Stomach (tissue), 9 donors: ENCODE results near the gene FNDC8. TPM values are rescaled to one million over a fixed set of nuclear protein-coding genes. Genes with fewer than 3 reads are reported as not detected.

Experiments
- DNase-seq, 2 donors: peaks; one replicate each; pipeline versions ENCODE4 v3.0.0 to v3.0.0-alpha.2; 2013 to 2019
- H3K27ac ChIP-seq, 5 donors: fragments of 200-600 bp in 4 of 5; sonication (generic) in 4 of 5; one replicate each; pipeline ENCODE4 v1.5.1; 2013 to 2019; ENCODE audit warnings: mild to moderate bottlenecking in 1 of 5, moderate library complexity in 1 of 5
- H3K27me3 ChIP-seq, 3 donors: fragments of 200-600 bp; sonication (generic); one replicate each; pipeline ENCODE4 v1.5.1; 2017 to 2019; ENCODE audit warnings: mixed run types in 1 of 3
- H3K36me3 ChIP-seq, 4 donors: fragments of 200-600 bp; sonication (generic); 1 replicate in 3 of 4; 2 replicates in 1 of 4; pipeline ENCODE4 v1.5.1; 2016 to 2019
- H3K4me1 ChIP-seq, 4 donors: fragments of 200-600 bp; sonication (generic); one replicate each; pipeline ENCODE4 v1.5.1; 2016 to 2019
- H3K4me3 ChIP-seq, 4 donors: fragments of 200-600 bp; sonication (generic) in 3 of 4; one replicate each; pipeline ENCODE4 v1.5.1; 2016 to 2019; ENCODE audit warnings: mild to moderate bottlenecking in 1 of 4
- H3K9me3 ChIP-seq, 4 donors: fragments of 200-600 bp; sonication (generic); one replicate each; pipeline ENCODE4 v1.5.1; 2016 to 2019
- EP300 ChIP-seq: sonication (generic); formaldehyde crosslinking; IDR thresholded peaks from one replicate; pipeline ENCODE4 v1.6.1; 2017; ENCODE audit warnings: antibody characterized with exemption
- POLR2A ChIP-seq, 4 donors: fragments of 450-650 bp; IDR thresholded peaks; one replicate each; pipeline ENCODE4 v1.6.1; 2016; ENCODE audit warnings: antibody characterized with exemption in 4 of 4, control low read depth in 2 of 4, mild to moderate bottlenecking in 1 of 4, moderate library complexity in 1 of 4
- POLR2AphosphoS5 ChIP-seq, 3 donors: sonication (generic); formaldehyde crosslinking; IDR thresholded peaks; one replicate each; pipeline ENCODE4 v1.6.1; 2016; ENCODE audit warnings: antibody characterized with exemption in 3 of 3
- whole genome bisulfite sequencing, 5 donors: extraction: QIAGEN DNeasy Blood & Tissue Kit in 3 of 5; methylation state at CpG; one replicate each; pipeline versions ENCODE4 v1.1.5 to v1.1.7; 2013 to 2018; 5-methylcytosine and 5-hydroxymethylcytosine counted together
- intact Hi-C: fragments of 100-400 bp; cut with DNase I; formaldehyde crosslinking; loops from one replicate; pipeline ENCODE4 v1.15.1; 2023; ENCODE audit warnings: low total_unique reads
- polyA plus RNA-seq, 3 donors: library from polyadenylated mRNA; stranded (reverse); fragments of 200-250 nt; gene quantifications; one replicate each; pipeline ENCODE4 v1.2.3, GENCODE V29; 2013
- total RNA-seq, 5 donors: library from RNA; depleted of rRNA; stranded (reverse); fragments of >200 nt; gene quantifications; one replicate each; pipeline versions ENCODE4 v1.1.0 to v1.2.3, GENCODE V29; 2014 to 2016
- TF ChIP-seq, protein P1 (sequence below), 7 experiments: fragments of 450-650 bp in 4 of 7; fragments of 200-600 bp in 3 of 7; sonication (generic) in 3 of 7; IDR thresholded peaks; one replicate each; pipeline ENCODE4 v1.5.1; 2016 to 2019; ENCODE audit warnings: antibody characterized with exemption in 7 of 7, control low read depth in 2 of 7, mild to moderate bottlenecking in 1 of 7
- donor health status: healthy with polysubstance abuse.
- donor health status: Bipolar disorder and iron deficiency.
- donor health status: healthy.

The FNDC8 gene
- total and polyA plus RNA-seq, 8 donors = not detected

DNA sequence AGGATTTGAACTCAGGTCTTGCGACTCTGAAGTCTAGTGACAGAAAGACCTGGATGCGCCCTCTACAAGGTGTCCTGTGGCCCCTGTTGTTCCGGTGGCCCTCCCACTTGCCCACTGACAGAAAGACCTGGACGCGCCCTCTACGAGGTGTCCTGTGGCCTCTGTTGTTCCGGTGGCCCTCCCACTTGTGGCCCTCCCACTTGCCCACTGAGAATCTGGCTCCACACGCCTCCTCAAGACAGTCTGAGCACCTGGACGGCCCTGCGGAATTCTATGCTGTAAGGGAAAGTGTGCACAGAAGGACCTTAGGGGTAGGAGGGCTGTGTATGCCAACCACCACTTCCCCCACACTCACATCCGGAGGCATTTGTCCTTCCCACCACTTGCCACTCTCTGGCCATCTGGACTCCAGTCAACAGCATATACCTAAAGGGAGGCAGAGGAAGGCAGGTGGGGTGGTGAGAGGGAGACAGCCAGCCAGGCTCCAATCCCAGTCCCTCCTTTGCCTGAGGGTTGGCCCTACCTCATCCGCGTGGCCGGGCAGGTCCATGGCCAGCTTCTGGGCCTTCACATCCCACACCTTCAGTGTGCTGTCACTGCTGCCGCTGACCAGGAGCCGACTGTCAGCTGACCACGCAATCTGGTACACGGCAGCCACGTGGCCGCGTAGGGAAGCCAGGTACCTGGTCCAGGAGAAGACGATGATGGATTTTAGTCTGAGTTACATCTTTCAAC, 11.6 kb downstream of the FNDC8 start:
- H3K4me3 ChIP-seq = no peak overlapping the region
- no peak overlapping the region for H3K27ac ChIP-seq
- intact Hi-C loops = no loop called here
- WGBS, 5 donors = 92 to 97% (median 95%) methylated on average over 14 to 22 of the region's 22 CpGs
- TF ChIP-seq POLR2AphosphoS5 (IDR thresholded peaks at IDR 0.05) = no peak
- TF ChIP-seq EP300 = no peak
- TF ChIP-seq, protein P1, sequence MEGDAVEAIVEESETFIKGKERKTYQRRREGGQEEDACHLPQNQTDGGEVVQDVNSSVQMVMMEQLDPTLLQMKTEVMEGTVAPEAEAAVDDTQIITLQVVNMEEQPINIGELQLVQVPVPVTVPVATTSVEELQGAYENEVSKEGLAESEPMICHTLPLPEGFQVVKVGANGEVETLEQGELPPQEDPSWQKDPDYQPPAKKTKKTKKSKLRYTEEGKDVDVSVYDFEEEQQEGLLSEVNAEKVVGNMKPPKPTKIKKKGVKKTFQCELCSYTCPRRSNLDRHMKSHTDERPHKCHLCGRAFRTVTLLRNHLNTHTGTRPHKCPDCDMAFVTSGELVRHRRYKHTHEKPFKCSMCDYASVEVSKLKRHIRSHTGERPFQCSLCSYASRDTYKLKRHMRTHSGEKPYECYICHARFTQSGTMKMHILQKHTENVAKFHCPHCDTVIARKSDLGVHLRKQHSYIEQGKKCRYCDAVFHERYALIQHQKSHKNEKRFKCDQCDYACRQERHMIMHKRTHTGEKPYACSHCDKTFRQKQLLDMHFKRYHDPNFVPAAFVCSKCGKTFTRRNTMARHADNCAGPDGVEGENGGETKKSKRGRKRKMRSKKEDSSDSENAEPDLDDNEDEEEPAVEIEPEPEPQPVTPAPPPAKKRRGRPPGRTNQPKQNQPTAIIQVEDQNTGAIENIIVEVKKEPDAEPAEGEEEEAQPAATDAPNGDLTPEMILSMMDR (IDR thresholded peaks at IDR 0.05) = no peak
- no peak for TF ChIP-seq POLR2A (IDR thresholded peaks at IDR 0.05)
- H3K4me1 ChIP-seq = no peaks in the 10 kb centered on the region
- H3K9me3 ChIP-seq = no peaks in the 10 kb centered on the region
- DNase-seq = no peak
- no peaks in the 10 kb centered on the region for H3K27me3 ChIP-seq
- peaks cover 61 to 74% (median 73%) of the 10 kb centered on the region in 4 donors for H3K36me3 ChIP-seq

DNA sequence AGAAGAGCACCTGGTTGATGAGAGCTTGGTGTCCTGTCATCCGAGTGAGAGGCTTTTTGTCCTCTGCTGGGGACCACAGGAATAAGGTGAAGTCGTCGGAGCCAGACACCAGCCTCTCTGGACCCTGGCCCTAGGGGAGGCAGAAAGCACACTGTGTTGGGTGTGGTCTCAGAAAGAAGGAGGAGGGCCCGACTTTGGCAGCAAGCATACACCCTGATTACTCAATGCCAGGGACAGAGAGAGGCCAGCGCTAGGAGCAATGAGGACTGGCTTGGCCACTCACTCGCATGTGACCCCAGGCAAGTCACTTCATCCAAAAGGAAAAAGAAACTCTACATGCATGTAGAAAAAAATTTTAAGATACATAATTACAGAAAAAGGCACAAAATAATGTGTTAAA, 13.9 kb downstream of the FNDC8 start:
- intact Hi-C loops = no loop called here
- H3K9me3 ChIP-seq = no peaks in the 10 kb centered on the region
- no peaks in the 10 kb centered on the region for H3K27me3 ChIP-seq
- peaks cover 0 to 4% (median 0%) of the 10 kb centered on the region in 4 donors for H3K4me1 ChIP-seq
- DNase-seq = no peak
- H3K36me3 ChIP-seq = peaks cover 61 to 94% (median 91%) of the 10 kb centered on the region in 4 donors
- 79 to 86% (median 82%) methylated on average over 6 of the region's 6 CpGs for WGBS, 5 donors
- no peak overlapping the region for H3K27ac ChIP-seq
- H3K4me3 ChIP-seq = no peak overlapping the region
- no peak for TF ChIP-seq EP300
- no peak for TF ChIP-seq POLR2A (IDR thresholded peaks at IDR 0.05)
- TF ChIP-seq POLR2AphosphoS5 (IDR thresholded peaks at IDR 0.05) = no peak
- TF ChIP-seq, protein P1 (IDR thresholded peaks at IDR 0.05) = no peak

DNA sequence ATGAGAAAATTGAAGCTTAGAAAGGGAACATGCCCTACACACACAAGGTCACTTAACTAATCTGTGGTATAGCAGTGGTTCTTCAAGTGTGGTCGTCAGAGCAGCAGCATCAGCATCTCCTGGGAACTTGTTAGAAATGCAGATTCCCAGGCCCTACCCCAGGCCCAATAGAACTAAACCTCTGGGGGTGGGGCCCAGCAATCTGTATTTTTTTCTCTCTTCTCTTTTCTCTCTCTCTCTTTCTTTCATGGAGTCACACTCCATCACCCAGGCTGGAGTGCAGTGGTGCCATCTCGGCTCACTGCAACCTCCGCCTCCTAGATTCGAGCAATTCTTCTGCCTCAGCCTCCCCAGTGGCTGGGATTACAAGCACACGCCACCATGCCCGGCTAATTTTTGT, 16.8 kb downstream of the FNDC8 start:
- TF ChIP-seq POLR2AphosphoS5 (IDR thresholded peaks at IDR 0.05) = no peak
- no peak for TF ChIP-seq EP300
- no peak for TF ChIP-seq POLR2A (IDR thresholded peaks at IDR 0.05)
- TF ChIP-seq, protein P1 (IDR thresholded peaks at IDR 0.05) = no peak
- peaks cover 39 to 68% (median 65%) of the 10 kb centered on the region in 4 donors for H3K36me3 ChIP-seq
- H3K27me3 ChIP-seq = no peaks in the 10 kb centered on the region
- WGBS, 5 donors = 94 to 98% (median 95%) methylated on average over 6 of the region's 6 CpGs
- no peaks in the 10 kb centered on the region for H3K9me3 ChIP-seq
- no peak overlapping the region for H3K4me3 ChIP-seq
- peaks cover 10 to 20% (median 18%) of the 10 kb centered on the region in 4 donors for H3K4me1 ChIP-seq
- intact Hi-C loops = no loop called here
- DNase-seq = no peak
- H3K27ac ChIP-seq = no peak overlapping the region

DNA sequence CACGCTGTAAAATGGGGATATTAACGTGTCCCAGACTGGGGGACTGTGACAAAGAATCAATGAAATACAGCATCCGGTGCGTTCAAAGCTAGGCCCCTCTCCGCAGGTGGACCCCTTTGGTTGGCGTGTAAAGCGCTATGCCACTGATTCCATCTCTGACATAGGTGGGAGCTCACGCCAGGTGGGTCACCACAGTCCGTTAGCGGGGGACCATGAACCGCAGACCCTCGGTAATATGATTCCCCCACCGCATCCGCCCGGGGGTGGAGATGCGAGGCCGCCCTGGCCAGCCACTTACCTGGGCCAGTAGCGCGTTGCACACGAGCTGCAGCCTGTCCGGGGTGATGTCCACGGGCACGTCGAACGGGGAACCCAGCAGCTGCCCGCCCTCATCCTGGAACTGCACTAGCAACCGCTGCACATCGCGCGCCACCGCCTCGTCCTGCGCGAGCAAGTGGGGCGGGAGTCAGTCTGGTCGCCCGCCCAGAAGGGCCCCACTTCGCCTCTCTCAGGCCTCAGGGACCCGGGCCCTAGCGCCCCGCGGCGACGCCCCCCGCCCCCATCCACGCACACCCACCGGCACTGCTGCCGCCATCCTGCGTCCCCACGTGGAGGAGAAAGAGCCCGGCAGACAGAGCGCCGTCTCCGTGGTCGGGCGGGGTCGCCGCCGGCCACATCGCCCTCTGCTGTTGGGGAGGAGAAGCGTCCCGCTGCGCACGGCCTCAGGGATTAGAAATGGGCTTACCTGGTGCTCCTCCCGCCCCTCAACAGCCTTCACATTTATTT, 20.5 kb downstream of the FNDC8 start, which contains the start of gene NLE1:
TSS of gene NLE1 (minus strand) at position 623 of the 786 bp plus-strand sequence. CDS start at position 595, 28 bp downstream.
- peak within 1 kb of the TSS in 3 of 5 donors; percentile 10 to 68 (median 58) for H3K27ac ChIP-seq
- H3K27me3 ChIP-seq = no peaks in the 10 kb centered on the region
- peak within 1 kb of the TSS; percentile 73 to 100 (median 87) for H3K4me3 ChIP-seq
- H3K9me3 ChIP-seq = no peaks in the 10 kb centered on the region
- peaks cover 6 to 31% (median 29%) of the 10 kb centered on the region in 4 donors for H3K36me3 ChIP-seq
- intact Hi-C loops = no loop called here
- peaks cover 10 to 20% (median 18%) of the 10 kb centered on the region in 4 donors for H3K4me1 ChIP-seq
- peak; percentile 81 to 95 for DNase-seq
- TF ChIP-seq EP300 = no peak
- TF ChIP-seq POLR2AphosphoS5 (IDR thresholded peaks at IDR 0.05) = peak in 2 of 3 donors; percentile 60 to 74
- TF ChIP-seq, protein P1 (IDR thresholded peaks at IDR 0.05) = peak in 5 of 7 experiments; percentile 78 to 96 (median 94)
- WGBS, 5 donors = 0 to 1% (median 0%) methylated on average over 12 to 65 of the region's 65 CpGs
